Measurements from ENCODE around the gene ADGRG3. TPM values are rescaled to one million over a fixed set of nuclear protein-coding genes. Genes with fewer than 3 reads are reported as not detected.

Gene ADGRG3
- total RNA-seq, 1 experiment from 2014 or later = not detected

- intact Hi-C loops (cut with micrococcal nuclease) = loop anchor here (5.0 kb wide), 1 partner anchor 144 kb away; no protein-coding TSS in a partner anchor
- Histone ChIP-seq H3K79me2 (ENCODE audit: insufficient read depth, low read length) (peaks cover 10% of the 10 kb centered on the region; the same call in 1 of the 2 replicates), H3K27ac (ENCODE audit: low read depth, low read length) (peak overlapping the region; percentile 45), H3K4me2 (ENCODE audit: low read length) (peak overlapping the region; percentile 93), H2AFZ (ENCODE audit: low read depth, low read length, poor library complexity, severe bottlenecking) (no peak overlapping the region), H3K9ac (ENCODE audit: low read length) (peak overlapping the region; percentile 94), H3K9me3 (ENCODE audit: control insufficient read depth in 1 of 2, insufficient read depth in 1 of 2, low read depth in 1 of 2, low read length in 2 of 2) (no peaks in the 10 kb centered on the region), H3K36me3 (ENCODE audit: control insufficient read depth in 1 of 2, insufficient read depth in 2 of 2, low read length in 2 of 2) (no peaks in the 10 kb centered on the region), H3K9me2 (ENCODE audit: insufficient read depth) (no peaks in the 10 kb centered on the region), H3K4me3 (replicated peaks in 1 of 2; ENCODE audit: low read depth in 1 of 2, low read length in 2 of 2) (peak overlapping the region; percentile 87 to 91), H4K20me1 (ENCODE audit: insufficient read depth) (no peaks in the 10 kb centered on the region), H3K27me3 (ENCODE audit: insufficient read depth, low read length) (no peaks in the 10 kb centered on the region), H3K4me1 (ENCODE audit: control insufficient read depth in 1 of 2, insufficient read depth in 2 of 2, low read length in 2 of 2) (peaks cover 8 to 24% of the 10 kb centered on the region in 2 experiments)
- BruUV-seq (replicated peaks) = no TSS peak
- ChIA-PET POLR2A (no interaction called here), RAD21 (ENCODE audit: low non-redundant PET in 1 of 2, low total read pairs in 2 of 2, uncharacterized antibody in 2 of 2, unreplicated experiment in 2 of 2) (interaction anchor here (0.8 to 1.3 kb wide), 3 partner anchors 145 to 161 kb away, joined by 3 to 5 read pairs (median 3); no protein-coding TSS in a partner anchor), CTCF (interaction anchor here (0.9 to 2.5 kb wide), 3 partner anchors 69 to 161 kb away, joined by 3 to 10 read pairs (median 3); no protein-coding TSS in a partner anchor)
- TF ChIP-seq TCF7L2 (IDR thresholded peaks at IDR 0.05; ENCODE audit: borderline replicate concordance, extremely low read depth, insufficient read depth, insufficient read length) = no peak
- TF ChIP-seq, protein P1, sequence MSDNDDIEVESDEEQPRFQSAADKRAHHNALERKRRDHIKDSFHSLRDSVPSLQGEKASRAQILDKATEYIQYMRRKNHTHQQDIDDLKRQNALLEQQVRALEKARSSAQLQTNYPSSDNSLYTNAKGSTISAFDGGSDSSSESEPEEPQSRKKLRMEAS (IDR thresholded peaks at IDR 0.05) = peak; percentile 85
- peak; percentile 20 to 35 (median 25); a peak in 3 of 6 replicates for TF ChIP-seq CTCF (IDR thresholded peaks at IDR 0.05 in 2 of 3, conservative IDR thresholded peaks at IDR 0.05 in 1 of 3; ENCODE audit: borderline replicate concordance in 1 of 3, insufficient read depth in 1 of 3, low read depth in 2 of 3, low read length in 2 of 3)
- DNase-seq (ENCODE audit: low read depth, low spot score) (no peak), ATAC-seq (peak; percentile 29)
Measured at GRCh38 chr16:57736419-57737351, 68.6 kb downstream of the ADGRG3 start.

Measured in HCT116 (cell line).